Type B pancreatic cell (in vitro differentiated cells): ENCODE data around the gene SCNN1B. TPM values are rescaled to one million over a fixed set of nuclear protein-coding genes. Genes with fewer than 3 reads are reported as not detected.
"Not testable (repeated sequence)": the region's sequence is repeated elsewhere in the genome, so short reads cannot be mapped to it uniquely, and the experiment has no call there.

ENCODE experiments used
- DNase-seq: peaks from one replicate; pipeline ENCODE4 v3.0.0; 2021; ENCODE audit warnings: mixed read lengths; ENCODE audit not compliant: unreplicated experiment; ENCODE audit errors: extremely low spot score
- H3K27ac Mint-ChIP-seq: 2 replicates; pipeline ENCODE4 v1.8.0; 2021; ENCODE audit warnings: mild to moderate bottlenecking, mixed read lengths
- H3K27me3 Mint-ChIP-seq: 2 replicates; pipeline ENCODE4 v1.8.0; 2021; ENCODE audit warnings: mixed read lengths
- H3K36me3 Mint-ChIP-seq: 2 replicates; pipeline ENCODE4 v1.8.0; 2021; ENCODE audit warnings: mixed read lengths
- H3K4me1 Mint-ChIP-seq: one replicate; pipeline ENCODE4 v1.8.0; 2021; ENCODE audit warnings: mixed read lengths; ENCODE audit not compliant: unreplicated experiment
- H3K4me3 Mint-ChIP-seq: 2 replicates; pipeline ENCODE4 v1.8.0; 2021; ENCODE audit warnings: mild to moderate bottlenecking, mixed read lengths
- H3K9me3 Mint-ChIP-seq: 2 replicates; pipeline ENCODE4 v1.8.0; 2021; ENCODE audit warnings: mixed read lengths
- total RNA-seq: library from RNA; stranded (reverse); gene quantifications from 2 replicates; pipeline ENCODE4 v1.2.1, GENCODE V29; 2021; ENCODE audit warnings: low replicate concordance
- TF ChIP-seq, protein P1 (sequence below): fragments of 200-600 bp; sonication (generic); conservative IDR thresholded peaks from 2 replicates; pipeline ENCODE4 v1.5.0; 2021; ENCODE audit warnings: antibody characterized with exemption, mild to moderate bottlenecking

Gene SCNN1B
- total RNA-seq, 1 donor from 2014 or later = 4.3 TPM

DNA sequence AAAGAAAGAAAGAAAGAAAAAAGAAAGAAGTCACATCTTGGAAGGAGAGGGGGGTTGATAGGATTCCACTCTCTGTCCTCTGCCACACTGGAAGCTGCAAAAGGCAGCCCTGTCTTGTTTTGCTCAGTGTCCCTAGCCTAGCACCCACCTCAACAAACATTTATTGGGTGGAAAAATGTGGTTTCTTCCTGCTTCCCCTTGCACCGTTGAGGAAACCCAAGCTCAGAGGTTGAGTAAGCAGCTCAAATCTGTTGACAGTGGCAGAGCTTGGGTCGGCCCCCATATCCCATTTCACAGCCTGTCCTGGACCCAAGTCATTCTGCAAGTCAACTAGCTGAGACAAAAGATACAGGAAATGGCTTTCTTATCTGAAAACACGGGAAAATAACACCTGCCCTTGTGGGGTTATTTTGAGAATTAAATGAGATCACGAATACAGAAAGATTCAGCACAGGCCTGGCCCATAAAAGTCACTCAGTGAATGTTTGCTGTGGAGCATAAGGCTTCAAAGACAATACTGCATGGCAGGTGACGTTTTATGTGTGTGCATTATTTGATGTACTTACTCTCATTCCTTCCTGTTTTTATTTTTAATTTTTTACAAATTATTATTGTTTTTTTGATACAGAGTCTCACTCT is 63.6 kb downstream of the SCNN1B start:
- Mint-ChIP-seq H3K9me3 (no peaks in the 10 kb centered on the region), H3K4me3 (no peak overlapping the region), H3K36me3 (no peaks in the 10 kb centered on the region), H3K4me1 (no peaks in the 10 kb centered on the region), H3K27me3 (peaks cover 12% of the 10 kb centered on the region), H3K27ac (no peak overlapping the region)
- TF ChIP-seq, protein P1, sequence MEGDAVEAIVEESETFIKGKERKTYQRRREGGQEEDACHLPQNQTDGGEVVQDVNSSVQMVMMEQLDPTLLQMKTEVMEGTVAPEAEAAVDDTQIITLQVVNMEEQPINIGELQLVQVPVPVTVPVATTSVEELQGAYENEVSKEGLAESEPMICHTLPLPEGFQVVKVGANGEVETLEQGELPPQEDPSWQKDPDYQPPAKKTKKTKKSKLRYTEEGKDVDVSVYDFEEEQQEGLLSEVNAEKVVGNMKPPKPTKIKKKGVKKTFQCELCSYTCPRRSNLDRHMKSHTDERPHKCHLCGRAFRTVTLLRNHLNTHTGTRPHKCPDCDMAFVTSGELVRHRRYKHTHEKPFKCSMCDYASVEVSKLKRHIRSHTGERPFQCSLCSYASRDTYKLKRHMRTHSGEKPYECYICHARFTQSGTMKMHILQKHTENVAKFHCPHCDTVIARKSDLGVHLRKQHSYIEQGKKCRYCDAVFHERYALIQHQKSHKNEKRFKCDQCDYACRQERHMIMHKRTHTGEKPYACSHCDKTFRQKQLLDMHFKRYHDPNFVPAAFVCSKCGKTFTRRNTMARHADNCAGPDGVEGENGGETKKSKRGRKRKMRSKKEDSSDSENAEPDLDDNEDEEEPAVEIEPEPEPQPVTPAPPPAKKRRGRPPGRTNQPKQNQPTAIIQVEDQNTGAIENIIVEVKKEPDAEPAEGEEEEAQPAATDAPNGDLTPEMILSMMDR = no peak
- DNase-seq = no peak

DNA sequence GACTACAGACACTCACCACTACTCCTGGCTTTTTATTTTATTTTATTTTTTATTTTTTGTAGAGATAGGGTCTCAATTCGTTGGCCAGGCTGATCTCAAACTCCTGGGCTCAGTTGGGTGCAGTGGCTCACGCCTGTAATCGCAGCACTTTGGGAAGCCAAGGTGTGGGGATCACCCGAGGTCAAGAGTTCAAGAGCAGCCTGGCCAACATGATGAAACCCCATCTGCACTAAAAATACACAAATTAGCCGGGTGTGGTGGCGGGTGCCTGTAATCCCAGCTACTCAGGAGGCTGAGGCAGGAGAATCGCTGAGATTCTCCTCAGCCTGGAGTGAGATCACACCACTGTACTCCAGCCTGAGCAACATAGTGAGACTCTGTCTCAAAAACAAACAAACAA is 64.2 kb downstream of the SCNN1B start:
- not testable (repeated sequence) for H3K4me1 Mint-ChIP-seq, DNase-seq, H3K9me3 Mint-ChIP-seq, H3K36me3 Mint-ChIP-seq, H3K4me3 Mint-ChIP-seq, H3K27ac Mint-ChIP-seq
- H3K27me3 Mint-ChIP-seq = peaks cover 14% of the 10 kb centered on the region

DNA sequence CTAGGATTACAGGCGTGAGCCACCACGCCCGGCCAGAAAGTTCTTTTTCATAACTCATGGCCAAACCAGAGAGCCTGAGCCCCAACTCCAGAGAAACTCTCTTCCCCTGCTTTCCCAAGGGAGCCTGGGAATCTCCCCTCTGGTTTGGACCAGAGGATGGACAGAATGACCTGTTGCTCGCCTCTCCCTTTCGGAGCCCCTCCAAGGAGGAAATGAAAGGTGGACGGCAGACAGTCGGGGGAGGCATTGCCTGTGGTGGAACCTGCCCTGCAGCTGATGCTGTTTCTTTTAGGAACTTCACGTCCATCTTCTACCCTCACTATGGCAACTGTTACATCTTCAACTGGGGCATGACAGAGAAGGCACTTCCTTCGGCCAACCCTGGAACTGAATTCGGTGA is 65.5 kb downstream of the SCNN1B start:
- TF ChIP-seq, protein P1 = no peak
- Mint-ChIP-seq H3K27me3 (peaks cover 14% of the 10 kb centered on the region), H3K36me3 (no peaks in the 10 kb centered on the region), H3K4me3 (no peak overlapping the region), H3K9me3 (no peaks in the 10 kb centered on the region), H3K27ac (no peak overlapping the region), H3K4me1 (no peaks in the 10 kb centered on the region)
- DNase-seq = no peak

DNA sequence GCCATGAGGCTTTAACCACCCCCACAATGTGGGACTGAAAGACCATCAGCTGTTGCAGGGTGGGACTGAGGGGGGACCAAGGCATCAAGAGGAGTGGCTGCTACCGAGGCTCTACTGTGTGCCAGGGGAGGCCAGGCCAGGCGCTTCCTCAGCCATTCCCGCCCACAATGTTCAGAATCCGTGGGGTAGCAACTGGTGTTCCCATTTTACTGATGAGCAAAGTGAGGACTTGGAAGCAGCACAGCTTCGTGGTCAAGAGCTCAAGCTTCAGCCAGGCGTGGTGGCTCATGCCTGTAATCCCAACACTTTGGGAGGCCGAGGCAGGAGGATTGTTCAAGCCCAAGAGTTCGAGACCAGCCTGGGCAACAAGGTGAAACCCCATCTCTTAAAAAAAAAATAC is 65.9 kb downstream of the SCNN1B start:
- H3K27me3 Mint-ChIP-seq = peaks cover 11% of the 10 kb centered on the region

DNA sequence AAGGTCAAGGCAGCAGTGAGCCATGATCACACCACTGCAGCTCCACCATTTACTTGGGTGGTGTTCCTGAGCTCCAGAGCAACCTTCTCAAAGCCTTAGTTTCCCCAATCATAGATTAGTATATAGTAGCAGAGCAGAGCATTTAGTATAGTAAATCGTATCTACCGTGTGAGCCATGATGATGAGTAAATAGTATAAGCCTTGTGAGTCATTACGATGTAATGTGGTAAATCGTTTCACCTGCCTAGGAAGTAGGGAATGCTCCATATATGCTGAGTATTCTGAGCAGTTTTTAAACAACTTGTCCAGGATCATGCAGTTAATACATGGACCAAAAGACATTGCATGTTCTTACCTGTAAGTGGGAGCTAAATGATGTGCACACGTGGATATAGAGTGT is 66.4 kb downstream of the SCNN1B start:
- Mint-ChIP-seq H3K27ac (no peak overlapping the region), H3K9me3 (no peaks in the 10 kb centered on the region), H3K27me3 (peaks cover 13% of the 10 kb centered on the region), H3K4me3 (no peak overlapping the region), H3K36me3 (no peaks in the 10 kb centered on the region), H3K4me1 (no peaks in the 10 kb centered on the region)
- TF ChIP-seq, protein P1 = no peak
- DNase-seq = no peak

More for the DNA sequence above, 65.9 kb downstream of the SCNN1B start:
- no peaks in the 10 kb centered on the region for H3K9me3 Mint-ChIP-seq
- DNase-seq = no peak
- no peaks in the 10 kb centered on the region for H3K4me1 Mint-ChIP-seq
- no peak overlapping the region for H3K27ac Mint-ChIP-seq
- TF ChIP-seq, protein P1 = no peak
- no peak overlapping the region for H3K4me3 Mint-ChIP-seq
- H3K36me3 Mint-ChIP-seq = no peaks in the 10 kb centered on the region

DNA sequence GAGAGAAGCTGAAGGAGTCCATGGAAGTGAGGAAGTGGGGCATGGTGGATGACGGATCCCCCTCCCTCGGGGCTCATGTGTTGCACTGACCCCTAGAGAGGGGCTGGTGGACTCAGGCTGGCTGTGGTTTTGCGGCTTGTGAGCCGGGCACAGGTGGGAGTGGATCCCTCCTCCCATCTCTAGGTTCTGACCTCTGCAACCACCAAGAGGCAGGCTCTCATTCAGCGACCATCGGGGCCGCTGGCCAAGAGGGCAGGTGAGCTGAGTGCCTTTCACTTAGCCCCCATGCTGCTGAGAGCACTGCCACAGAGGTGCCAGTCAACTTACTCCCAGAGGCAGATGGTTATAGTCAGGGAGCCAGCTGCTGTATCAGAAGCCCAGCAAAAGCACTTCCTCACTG is 67.3 kb downstream of the SCNN1B start:
- peaks cover 15% of the 10 kb centered on the region for H3K27me3 Mint-ChIP-seq
- H3K36me3 Mint-ChIP-seq = no peaks in the 10 kb centered on the region
- H3K9me3 Mint-ChIP-seq = no peaks in the 10 kb centered on the region
- DNase-seq = no peak
- no peak overlapping the region for H3K27ac Mint-ChIP-seq
- no peaks in the 10 kb centered on the region for H3K4me1 Mint-ChIP-seq
- no peak overlapping the region for H3K4me3 Mint-ChIP-seq
- TF ChIP-seq, protein P1 = no peak
